Spleen (tissue), 11 donors: ENCODE results near the gene LAMB1. TPM values are rescaled to one million over a fixed set of nuclear protein-coding genes. Genes with fewer than 3 reads are reported as not detected.

Experiments
- DNase-seq: peaks from one replicate; pipeline ENCODE4 v3.0.0-alpha.2; 2020
- H3K27ac ChIP-seq, 8 donors: fragments of 200-600 bp; sonication (generic) in 7 of 8; 1 replicate in 4 of 8; 2 replicates in 4 of 8; pipeline versions ENCODE4 v1.5.0 to v1.8.0; 2016 to 2021; ENCODE audit warnings: inconsistent platforms in 4 of 8, mild to moderate bottlenecking in 4 of 8, moderate library complexity in 1 of 8
- H3K27me3 ChIP-seq, 7 donors: fragments of 200-600 bp; sonication (generic) in 6 of 7; replicated peaks in 1 of 7; 1 replicate in 4 of 7; 2 replicates in 3 of 7; pipeline versions ENCODE4 v1.5.0 to v1.8.0; 2016 to 2021; ENCODE audit warnings: inconsistent platforms in 3 of 7, mild to moderate bottlenecking in 1 of 7
- H3K36me3 ChIP-seq, 6 donors: fragments of 200-600 bp; sonication (generic) in 5 of 6; 1 replicate in 4 of 6; 2 replicates in 2 of 6; pipeline versions ENCODE4 v1.5.0 to v1.8.0; 2016 to 2021; ENCODE audit warnings: inconsistent platforms in 2 of 6
- H3K4me1 ChIP-seq, 6 donors: fragments of 200-600 bp; sonication (generic) in 5 of 6; 1 replicate in 3 of 6; 2 replicates in 3 of 6; pipeline versions ENCODE4 v1.5.0 to v1.8.0; 2016 to 2021; ENCODE audit warnings: inconsistent platforms in 3 of 6
- H3K4me3 ChIP-seq, 8 donors: fragments of 200-600 bp; sonication (generic) in 7 of 8; 1 replicate in 4 of 8; 2 replicates in 4 of 8; pipeline versions ENCODE4 v1.5.0 to v1.8.0; 2016 to 2021; ENCODE audit warnings: inconsistent platforms in 4 of 8, mild to moderate bottlenecking in 4 of 8, moderate library complexity in 2 of 8
- H3K9me3 ChIP-seq, 8 donors: fragments of 200-600 bp; sonication (generic) in 7 of 8; 1 replicate in 4 of 8; 2 replicates in 4 of 8; pipeline versions ENCODE4 v1.5.0 to v1.8.0; 2016 to 2021; ENCODE audit warnings: inconsistent platforms in 4 of 8
- POLR2A ChIP-seq, 3 donors: fragments of 450-650 bp; IDR thresholded peaks; one replicate each; pipeline ENCODE4 v1.5.1; 2017; ENCODE audit warnings: antibody characterized with exemption in 3 of 3, mild to moderate bottlenecking in 1 of 3
- POLR2AphosphoS5 ChIP-seq, 3 donors: sonication (generic); formaldehyde crosslinking; IDR thresholded peaks; one replicate each; pipeline ENCODE4 v1.5.1; 2017; ENCODE audit warnings: antibody characterized with exemption in 3 of 3
- WGBS, 5 donors: extraction: QIAGEN DNeasy Blood & Tissue Kit in 3 of 5; methylation state at CpG; one replicate each; pipeline versions ENCODE4 v1.1.5 to v1.1.7; 2013 to 2018; 5-methylcytosine and 5-hydroxymethylcytosine counted together
- intact Hi-C: fragments of 100-400 bp; cut with DNase I; formaldehyde crosslinking; loops from one replicate; pipeline ENCODE4 v1.15.0; 2023; ENCODE audit warnings: low total_unique reads
- polyA plus RNA-seq, 3 donors: library from polyadenylated mRNA; stranded (reverse); fragments of 200-250 nt; gene quantifications; one replicate each; pipeline ENCODE4 v1.2.1, GENCODE V29; 2013
- total RNA-seq, 7 donors: library from RNA; depleted of rRNA in 3 of 7; stranded (reverse); fragments of >200 nt in 3 of 7; fragmentation: NEBNext Ultra II Directional in 4 of 7; extraction: Animal tissue kit (Norgen Biotek cat#: 25700) in 4 of 7; gene quantifications; one replicate each; pipeline versions ENCODE4 v1.1.0 to v1.2.1, GENCODE V29; 2016 to 2021
- TF ChIP-seq, protein P1 (sequence below), 11 experiments: fragments of 200-600 bp in 7 of 11; fragments of 450-650 bp in 4 of 11; sonication (generic) in 4 of 11; IDR thresholded peaks in 8 of 11; conservative IDR thresholded peaks in 3 of 11; 1 replicate in 7 of 11; 2 replicates in 4 of 11; pipeline versions ENCODE4 v1.4.0 to v1.8.0; 2016 to 2021; ENCODE audit warnings: antibody characterized with exemption in 11 of 11, inconsistent platforms in 4 of 11, mild to moderate bottlenecking in 1 of 11
- donor health status: healthy with polysubstance abuse.
- donor health status: DM: no; HTN: no; CAD: no; lungs with moderate emphysema.
- donor health status: DM: no; HTN: no; CAD: no.
- donor health status: Bipolar disorder and iron deficiency.
- donor health status: healthy.
- donor health status: DM: no; HTN: no; CAD: no.
- donor health status: DM: yes; HTN: yes; CAD: no.

LAMB1 gene
- total and polyA plus RNA-seq, 10 donors = 51.4 to 181 (median 126) TPM

DNA sequence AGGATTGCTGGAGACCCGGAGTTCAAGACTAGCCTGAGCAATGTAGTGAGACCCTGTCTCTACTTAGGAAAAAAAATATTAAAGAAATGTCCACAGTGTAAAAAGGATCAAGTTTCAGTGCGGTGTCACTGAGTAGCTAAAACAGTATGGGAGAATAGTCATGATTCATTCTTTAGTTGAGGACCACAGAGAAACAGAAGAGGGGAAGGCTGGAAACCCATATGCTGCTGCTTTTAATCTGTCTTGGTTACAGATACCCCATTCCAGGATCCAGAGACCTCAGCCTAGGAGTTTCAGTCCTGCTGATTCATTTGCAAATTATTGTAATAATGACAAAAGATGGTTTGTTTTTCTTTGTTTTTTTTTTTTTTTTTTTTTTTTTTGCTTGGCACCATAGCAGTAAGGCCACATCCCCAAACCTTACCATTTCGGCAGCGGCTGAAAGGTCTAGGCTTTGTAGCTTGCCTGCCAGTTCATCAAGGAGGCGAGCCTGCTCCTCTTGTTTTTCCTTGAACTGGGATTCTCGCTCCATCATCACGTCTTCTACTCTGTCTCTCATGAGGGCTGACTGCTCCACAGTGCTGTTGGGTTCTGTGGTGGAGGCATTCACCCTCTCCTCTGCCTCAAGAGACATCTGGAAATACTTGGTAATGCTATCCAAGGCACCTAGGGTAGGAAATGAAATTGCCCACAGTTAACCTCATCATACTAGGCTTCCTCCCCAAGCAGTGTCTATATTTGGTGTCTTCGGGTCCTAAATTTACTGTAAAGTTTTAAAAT is 67.8 kb downstream of the LAMB1 start:
- intact Hi-C loops = no loop called here
- Histone ChIP-seq H3K27me3 (no peaks in the 10 kb centered on the region), H3K27ac (no peak overlapping the region), H3K36me3 (peaks cover 0 to 91% (median 9%) of the 10 kb centered on the region in 6 donors), H3K9me3 (no peaks in the 10 kb centered on the region), H3K4me3 (no peak overlapping the region), H3K4me1 (peaks cover 0 to 20% (median 0%) of the 10 kb centered on the region in 6 donors)
- no peak for DNase-seq
- WGBS, 5 donors = 84 to 97% (median 96%) methylated on average over 8 of the region's 8 CpGs
- no peak for TF ChIP-seq POLR2A (IDR thresholded peaks at IDR 0.05)
- peak in 1 of 3 donors; percentile 18 for TF ChIP-seq POLR2AphosphoS5 (IDR thresholded peaks at IDR 0.05)
- TF ChIP-seq, protein P1, sequence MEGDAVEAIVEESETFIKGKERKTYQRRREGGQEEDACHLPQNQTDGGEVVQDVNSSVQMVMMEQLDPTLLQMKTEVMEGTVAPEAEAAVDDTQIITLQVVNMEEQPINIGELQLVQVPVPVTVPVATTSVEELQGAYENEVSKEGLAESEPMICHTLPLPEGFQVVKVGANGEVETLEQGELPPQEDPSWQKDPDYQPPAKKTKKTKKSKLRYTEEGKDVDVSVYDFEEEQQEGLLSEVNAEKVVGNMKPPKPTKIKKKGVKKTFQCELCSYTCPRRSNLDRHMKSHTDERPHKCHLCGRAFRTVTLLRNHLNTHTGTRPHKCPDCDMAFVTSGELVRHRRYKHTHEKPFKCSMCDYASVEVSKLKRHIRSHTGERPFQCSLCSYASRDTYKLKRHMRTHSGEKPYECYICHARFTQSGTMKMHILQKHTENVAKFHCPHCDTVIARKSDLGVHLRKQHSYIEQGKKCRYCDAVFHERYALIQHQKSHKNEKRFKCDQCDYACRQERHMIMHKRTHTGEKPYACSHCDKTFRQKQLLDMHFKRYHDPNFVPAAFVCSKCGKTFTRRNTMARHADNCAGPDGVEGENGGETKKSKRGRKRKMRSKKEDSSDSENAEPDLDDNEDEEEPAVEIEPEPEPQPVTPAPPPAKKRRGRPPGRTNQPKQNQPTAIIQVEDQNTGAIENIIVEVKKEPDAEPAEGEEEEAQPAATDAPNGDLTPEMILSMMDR (IDR thresholded peaks at IDR 0.05 in 8 of 11, conservative IDR thresholded peaks at IDR 0.05 in 3 of 11) = no peak

DNA sequence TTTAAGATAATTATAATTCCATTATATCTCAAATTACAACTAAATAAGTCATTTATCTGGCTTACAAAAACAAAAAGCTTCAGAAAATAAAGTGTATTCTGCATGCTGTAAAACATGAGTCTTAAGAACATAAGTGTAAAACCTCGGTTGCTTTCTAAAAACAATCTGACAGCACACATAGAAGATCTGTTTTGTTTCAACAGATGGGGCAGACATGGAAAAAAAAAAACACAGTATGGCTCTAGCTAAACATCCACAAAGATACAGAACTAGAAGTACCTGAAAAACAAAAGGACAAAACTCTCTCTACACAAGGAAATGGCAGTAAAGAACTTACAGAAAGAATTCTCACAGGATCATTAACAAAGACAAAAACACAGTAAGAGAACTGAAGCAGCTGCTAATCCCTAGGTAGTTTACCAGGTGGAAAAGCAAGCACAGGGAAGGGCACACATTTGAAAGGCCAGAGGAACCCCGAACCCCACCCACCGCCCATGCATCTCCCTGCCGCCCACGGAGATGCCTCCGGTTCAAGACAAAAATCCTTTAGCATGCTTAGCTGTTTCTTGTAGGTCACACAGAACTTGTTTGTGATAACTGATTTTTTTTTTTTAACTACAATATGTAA is 69.5 kb downstream of the LAMB1 start:
- Histone ChIP-seq H3K9me3 (no peaks in the 10 kb centered on the region), H3K4me3 (no peak overlapping the region), H3K27me3 (no peaks in the 10 kb centered on the region), H3K27ac (peak overlapping the region in 1 of 8 donors; percentile 4), H3K36me3 (peaks cover 0 to 91% (median 15%) of the 10 kb centered on the region in 6 donors), H3K4me1 (peaks cover 0 to 8% (median 0%) of the 10 kb centered on the region in 6 donors)
- 69 to 86% (median 84%) methylated on average over 6 of the region's 6 CpGs for WGBS, 5 donors
- TF ChIP-seq POLR2AphosphoS5 (IDR thresholded peaks at IDR 0.05) = no peak
- TF ChIP-seq, protein P1 (IDR thresholded peaks at IDR 0.05 in 8 of 11, conservative IDR thresholded peaks at IDR 0.05 in 3 of 11) = no peak
- TF ChIP-seq POLR2A (IDR thresholded peaks at IDR 0.05) = no peak
- DNase-seq = no peak
- intact Hi-C loops = no loop called here

DNA sequence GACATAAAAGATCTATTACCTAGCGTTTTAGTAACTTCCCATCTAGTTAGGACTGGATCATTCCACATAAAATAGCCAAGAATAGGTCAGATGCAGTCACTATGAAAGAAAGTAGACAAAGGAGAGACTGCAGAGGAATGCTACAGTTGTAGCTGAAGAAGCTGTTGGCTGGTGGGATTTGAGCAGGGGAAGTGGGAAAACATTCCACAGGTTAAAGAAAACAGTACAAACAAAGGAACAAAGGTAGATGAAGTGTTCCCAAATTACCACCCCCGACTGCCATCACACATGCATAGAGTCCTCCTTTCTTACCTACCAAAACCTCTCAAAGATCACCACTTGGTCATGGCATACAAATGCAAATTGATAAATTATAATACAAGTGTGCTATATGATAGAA is 70.2 kb downstream of the LAMB1 start:
- Histone ChIP-seq H3K36me3 (peaks cover 0 to 92% (median 19%) of the 10 kb centered on the region in 6 donors), H3K4me1 (peaks cover 0 to 8% (median 0%) of the 10 kb centered on the region in 6 donors), H3K9me3 (no peaks in the 10 kb centered on the region), H3K4me3 (no peak overlapping the region), H3K27ac (peak overlapping the region in 1 of 8 donors; percentile 24), H3K27me3 (no peaks in the 10 kb centered on the region)
- 80 to 95% (median 82%) methylated on average over 2 of the region's 2 CpGs for WGBS, 5 donors
- intact Hi-C loops = no loop called here
- DNase-seq = no peak
- TF ChIP-seq, protein P1 (IDR thresholded peaks at IDR 0.05 in 8 of 11, conservative IDR thresholded peaks at IDR 0.05 in 3 of 11) = no peak
- no peak for TF ChIP-seq POLR2AphosphoS5 (IDR thresholded peaks at IDR 0.05)
